Fibroblast of gingiva (primary cell): ENCODE measurements around the gene UNC119B.

Experiments
- DNase-seq: peaks from one replicate; pipeline ENCODE4 v3.0.0-alpha.2; 2011; ENCODE audit warnings: low read depth

The UNC119B gene

DNA sequence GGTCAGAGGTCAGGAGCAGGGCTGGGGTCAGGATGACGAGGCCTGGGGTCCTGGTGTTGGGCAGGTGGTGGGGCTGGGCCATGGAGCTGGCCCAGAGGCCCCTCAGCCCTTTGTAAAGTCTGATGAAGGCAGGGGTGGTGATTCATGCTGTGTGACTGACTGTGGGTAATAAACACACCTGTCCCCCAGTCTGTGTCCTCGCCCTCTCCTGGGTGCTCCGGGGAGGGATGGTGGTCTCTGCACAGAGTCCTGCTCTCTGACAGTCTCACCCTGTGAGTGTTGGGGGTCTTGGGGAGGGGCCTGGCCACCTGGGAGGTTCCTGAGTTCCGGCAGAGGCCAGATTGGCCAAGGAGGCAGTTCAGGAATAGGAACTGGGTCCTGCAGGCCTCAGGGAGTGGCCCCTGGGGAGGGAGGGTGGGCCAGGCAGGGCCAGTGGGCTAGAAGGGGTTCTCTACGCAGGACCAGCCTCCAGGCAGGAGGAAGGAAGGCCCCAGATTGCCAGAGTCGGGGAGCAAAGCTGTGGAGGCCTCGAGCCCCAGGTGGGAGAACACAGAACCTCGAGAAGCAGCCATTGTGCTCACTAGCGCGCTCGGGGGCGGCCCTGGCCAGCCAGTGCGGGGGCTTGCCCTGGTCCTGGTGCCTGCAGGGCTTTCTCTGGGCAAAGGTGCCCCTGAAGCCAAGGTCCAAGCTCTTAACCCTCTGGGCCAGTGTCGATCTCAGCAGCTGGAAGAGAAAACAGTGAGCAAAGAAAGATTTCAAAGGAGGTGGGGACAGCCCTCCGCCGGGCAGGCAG lies 29.8 kb downstream of the UNC119B start:
- no peak for DNase-seq

- DNase-seq = no peak
Measured at GRCh38 chr12:120740871-120741270, 30.6 kb downstream of the UNC119B start.

DNA sequence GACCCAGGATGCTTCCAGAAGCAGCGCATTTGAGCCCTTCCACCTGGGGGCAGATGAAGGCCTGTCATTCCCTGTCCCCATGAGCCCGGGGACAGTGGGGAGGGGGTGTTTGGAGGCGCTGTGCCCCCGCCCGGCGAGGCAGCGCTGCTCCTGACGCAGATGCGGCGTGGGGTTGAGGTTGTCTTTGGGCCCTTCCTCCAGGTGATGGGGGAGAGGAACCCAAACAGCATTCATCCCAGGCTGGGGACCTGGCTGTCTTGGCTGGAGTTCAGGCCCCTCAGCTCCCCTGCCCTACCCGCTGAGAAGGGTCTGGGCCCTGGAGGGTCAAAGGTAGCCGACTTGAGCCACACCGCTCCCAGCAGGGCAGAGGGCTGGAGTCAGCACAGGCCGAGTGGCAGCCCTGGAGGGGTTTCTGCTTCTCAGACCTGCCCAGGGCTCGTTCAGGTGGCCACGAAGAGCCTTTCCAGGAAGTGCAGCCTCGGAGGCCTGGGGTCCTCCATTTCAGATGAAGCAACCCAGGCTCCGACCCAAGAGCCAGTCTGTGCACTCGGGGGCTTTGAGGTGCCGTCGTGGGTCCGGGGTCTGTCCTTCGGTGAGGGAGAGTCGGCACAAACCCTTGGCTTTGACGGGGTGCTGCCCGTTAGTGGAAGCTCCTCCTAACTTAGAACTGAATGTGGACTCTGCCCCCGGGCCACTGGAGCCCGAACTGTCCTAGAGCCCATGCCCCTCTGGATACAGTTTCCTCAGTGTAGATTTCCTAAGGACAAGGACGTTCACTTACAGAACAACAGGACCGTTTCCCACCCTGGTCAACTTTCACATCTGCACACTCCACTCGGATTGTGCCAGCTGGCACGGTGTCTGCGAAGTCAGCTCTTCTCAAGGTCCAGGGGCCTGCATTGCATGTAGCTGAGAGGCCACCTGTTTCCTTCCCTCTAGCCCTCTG lies 31.5 kb downstream of the UNC119B start:
- DNase-seq = no peak

DNA sequence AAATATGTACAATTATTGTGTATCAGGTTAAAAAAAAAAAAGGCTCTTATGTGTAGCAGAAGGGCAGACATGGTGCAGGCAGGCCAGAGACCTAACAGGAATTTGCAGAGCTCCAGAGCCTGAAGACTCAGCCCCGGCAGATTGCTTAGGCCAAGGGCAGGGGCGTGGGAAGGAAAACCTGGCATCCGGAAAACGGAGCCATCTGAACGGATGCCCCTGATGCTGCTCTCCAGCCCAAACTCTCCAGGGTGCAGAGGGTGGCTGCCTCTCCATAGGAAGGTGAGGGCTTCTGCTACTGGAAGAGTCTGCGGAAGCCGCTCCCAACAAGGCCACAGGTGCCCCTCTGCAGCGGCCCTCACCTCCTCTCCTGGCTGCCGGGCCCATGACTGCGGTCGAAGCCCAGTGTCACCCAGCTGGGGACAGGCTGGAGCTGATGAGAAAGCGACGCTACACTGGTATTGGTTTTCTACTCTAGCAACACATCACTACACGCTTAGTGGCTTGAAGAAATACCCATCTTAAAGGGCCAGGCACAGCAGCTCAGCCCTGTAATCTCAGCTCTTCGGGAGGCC lies 34.8 kb downstream of the UNC119B start:
- no peak for DNase-seq

- no peak for DNase-seq
Measured at GRCh38 chr12:120748242-120748641, 38.0 kb downstream of the UNC119B start.

GRCh38 chr12:120749256-120749655 lies 39.0 kb downstream of the UNC119B start:
- no peak for DNase-seq

- DNase-seq = no peak
Measured at GRCh38 chr12:120750806-120751205, 40.5 kb downstream of the UNC119B start.

DNA sequence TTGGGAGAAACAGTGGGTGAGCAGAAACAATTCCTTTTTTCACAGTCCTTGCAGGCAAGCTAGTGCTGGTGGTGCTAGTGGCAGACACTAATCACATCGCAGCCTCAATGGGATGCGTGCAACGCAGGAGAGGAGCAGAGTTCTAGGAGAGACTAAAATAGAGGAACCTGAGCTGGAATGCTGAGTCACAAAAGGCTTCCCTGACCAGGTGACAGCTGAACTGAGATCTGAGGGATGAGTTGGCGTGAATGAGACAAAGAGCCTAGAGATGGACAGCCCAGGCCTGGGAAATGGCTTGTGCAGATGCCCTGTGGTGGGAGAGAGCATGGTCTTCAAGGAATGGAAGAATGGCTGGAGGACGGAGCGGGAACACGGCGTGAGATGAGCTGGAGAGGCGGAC lies 41.1 kb downstream of the UNC119B start:
- no peak for DNase-seq

- DNase-seq = no peak
Measured at GRCh38 chr12:120754792-120755191, 44.5 kb downstream of the UNC119B start.

DNA sequence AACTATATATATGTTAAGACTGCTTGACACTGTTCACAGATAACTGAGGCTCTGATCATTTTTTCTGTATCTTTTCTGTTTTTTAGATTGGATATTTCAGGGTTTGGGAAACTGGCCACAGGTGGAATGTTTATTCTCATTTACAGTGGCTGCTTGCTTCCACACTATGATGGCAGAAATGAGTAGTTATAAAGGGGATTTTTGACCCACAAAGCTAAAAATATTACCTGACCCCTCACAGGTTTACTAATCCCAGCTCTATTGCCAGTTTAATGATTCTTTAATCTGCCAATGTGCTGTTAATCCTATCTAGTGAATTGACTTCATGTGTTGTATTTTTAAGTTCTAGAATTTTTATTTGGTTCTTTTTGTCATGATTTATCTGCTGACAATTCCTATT lies 45.0 kb downstream of the UNC119B start:
- DNase-seq = no peak

DNA sequence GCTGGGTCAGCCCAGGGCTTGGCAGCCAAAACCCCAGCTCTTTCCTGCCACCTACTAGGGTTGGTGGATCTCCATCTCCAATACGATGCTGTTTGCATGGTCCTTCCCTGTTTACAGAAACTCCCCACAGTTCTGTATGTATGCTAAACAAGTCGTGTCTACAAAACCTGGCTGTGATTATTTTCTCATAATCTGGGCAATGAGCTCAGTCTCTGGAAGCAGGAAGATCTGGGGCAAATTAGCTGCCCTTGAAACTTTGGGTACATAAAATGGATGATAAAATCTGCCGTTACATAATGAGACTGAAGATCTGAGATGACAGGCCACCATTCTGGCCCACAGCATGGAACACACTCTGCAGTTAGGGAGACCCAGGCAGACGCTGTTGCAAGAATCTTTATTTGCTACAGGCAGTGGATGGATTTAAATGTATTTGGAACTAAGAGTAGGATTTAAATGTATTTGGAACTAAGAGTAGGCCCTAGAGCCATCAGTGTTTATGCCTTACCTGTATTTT lies 47.0 kb downstream of the UNC119B start:
- DNase-seq = no peak

- DNase-seq = no peak
Measured at GRCh38 chr12:120757949-120758348, 47.7 kb downstream of the UNC119B start.

- no peak for DNase-seq
Measured at GRCh38 chr12:120758798-120759590, 48.7 kb downstream of the UNC119B start.

DNA sequence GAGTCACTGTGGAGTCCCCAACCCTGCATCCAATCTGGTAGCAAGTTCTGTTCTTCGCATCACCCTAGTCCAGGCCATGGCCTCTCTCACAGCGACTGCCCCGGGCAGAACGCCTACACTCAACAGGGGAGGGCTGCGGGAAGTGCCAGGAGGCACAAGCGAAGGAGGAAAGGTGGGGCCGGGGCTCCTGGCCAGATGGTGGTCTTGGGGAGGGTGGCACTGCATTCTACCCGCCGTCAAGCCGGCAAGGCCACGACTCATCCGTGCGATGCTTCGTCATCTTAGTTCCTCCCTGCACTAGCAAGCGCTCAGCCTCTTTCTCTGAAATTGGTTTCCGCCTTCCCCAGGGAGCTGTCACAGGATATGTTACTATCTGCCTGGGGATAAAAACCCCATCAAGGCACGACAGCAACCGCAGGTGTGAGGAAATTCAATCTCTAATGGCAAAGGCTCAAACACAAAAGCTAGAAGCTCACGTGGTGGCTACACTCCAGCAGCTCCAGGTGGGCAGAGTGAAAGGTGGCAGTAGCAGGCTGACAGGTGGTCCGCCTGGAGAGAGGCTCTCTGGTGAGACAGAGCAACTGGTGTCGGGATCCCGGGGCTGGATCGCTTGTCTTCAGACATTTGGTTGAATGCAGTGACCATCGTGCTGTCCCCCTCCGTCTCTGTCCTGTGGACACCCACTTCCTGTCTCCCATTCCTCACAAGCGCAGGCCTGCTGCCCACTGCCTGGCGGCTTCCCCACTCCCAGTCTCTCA lies 49.5 kb downstream of the UNC119B start:
- no peak for DNase-seq

DNA sequence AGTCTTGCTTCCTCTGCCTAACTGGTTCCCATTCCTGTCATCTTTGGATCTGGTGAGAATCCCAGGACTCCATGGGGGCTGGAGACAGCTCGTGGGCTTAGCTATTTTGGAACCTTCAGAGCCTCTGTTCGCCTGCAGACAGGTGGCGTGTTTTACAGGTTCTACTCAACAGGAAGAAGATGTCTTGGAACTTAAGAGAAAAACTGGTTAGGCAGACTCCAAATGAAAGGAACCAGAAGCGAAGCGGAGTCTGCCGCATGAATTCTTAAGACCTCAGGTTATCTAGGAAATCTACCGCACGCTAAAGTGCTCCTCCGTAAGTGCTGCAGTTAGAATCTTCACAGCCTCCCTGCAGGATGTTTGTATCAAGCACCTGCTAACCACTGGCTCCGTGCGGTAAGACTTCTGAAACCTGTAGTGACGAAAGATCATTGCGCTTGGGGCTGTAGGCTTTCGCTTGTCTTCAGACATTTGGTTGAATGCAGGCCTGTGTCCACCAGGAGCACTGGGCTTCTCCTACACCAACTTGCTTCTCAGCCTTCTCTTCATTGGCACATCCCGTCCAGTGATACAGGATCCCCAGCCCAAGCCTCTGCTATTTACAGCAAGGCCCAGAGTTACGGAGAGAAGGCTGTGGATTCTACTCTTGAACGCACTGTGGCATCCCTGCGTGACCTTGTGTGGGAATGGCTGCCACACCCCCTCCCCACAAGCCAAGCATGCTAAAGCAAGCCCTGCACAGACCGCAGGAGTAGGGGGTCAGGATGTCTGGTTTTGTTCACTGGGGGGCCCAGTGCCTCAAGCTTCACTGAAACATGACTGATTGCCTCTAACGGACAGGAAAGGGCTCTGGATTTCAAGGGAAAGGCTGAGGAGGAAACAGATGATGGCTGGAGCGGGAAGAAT lies 50.3 kb downstream of the UNC119B start:
- DNase-seq = no peak

DNA sequence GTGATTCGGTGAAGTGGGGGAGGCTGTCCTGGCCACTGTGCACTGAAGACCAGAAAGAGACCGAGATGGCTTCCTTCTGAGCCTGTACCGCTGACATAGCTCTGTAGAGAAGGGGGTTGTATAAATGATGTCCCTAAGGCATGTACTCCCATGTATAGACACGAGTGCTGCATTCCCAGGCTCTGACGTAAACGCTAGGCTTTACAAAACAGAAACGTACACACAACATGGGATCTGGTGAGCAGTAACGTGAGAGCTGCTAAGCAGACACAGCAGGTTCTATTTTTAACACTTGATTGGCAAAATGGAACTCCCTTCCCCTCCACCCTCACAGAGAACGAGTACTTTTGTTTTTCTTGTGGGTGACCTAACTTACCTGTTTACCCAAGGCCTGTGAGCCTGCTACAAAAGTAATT lies 51.3 kb downstream of the UNC119B start:
- peak; percentile 72 for DNase-seq

GRCh38 chr12:120762086-120762485 lies 51.8 kb downstream of the UNC119B start:
- DNase-seq = no peak

- no peak for DNase-seq
Measured at GRCh38 chr12:120763250-120763649, 53.0 kb downstream of the UNC119B start.

DNA sequence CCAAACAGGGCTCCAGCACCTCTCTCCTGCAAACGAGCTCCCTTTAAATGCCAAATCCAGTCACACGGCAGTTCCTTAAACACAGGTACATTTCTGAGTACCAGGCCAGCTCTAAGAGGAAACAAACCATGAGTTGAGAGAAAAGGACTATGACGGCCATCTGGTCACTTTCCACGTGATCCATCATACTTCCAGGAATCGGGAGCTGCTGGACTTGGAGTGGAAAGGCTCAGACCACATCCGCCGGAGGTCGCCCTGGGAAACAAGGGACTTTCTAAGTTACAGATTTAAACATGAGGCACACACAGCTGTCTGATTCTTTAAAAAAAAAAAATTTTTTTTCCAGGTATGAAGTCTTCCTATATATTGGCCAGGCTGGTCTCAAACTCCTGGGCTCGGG lies 54.6 kb downstream of the UNC119B start:
- no peak for DNase-seq

DNA sequence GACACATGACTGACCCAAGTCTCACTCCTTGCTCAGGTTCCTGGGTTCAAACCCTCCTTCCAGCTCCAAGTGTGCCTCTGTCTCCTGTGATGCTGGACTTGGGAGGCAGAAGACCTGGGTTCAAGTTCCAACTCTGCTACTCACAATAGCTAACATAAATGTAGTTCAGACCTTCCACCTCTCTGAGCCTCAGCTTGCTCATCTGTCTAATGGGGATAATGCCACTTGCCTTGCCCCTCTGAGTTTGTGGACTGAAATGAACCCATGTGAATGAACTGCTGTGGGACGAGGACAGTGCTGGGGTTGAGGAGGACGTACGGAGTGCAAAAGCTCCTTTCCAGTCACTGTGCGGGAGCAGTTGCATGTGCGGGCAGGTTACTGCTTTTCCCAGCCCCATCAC lies 56.3 kb downstream of the UNC119B start:
- DNase-seq = no peak
